Stimulated activated effector memory CD8-positive, alpha-beta T cell treated with anti-CD3 and anti-CD28 coated beads, Interleukin-12 subunit alpha, Interleukin-12 subunit beta, amount 100 ng/mL, for 72 hours (primary cell): Measurements from ENCODE around the gene SYNE4.

ENCODE experiments used
- ATAC-seq: fragments of 150-1000 bp; cut with Tn5 transposase; 2 replicates; pipeline ENCODE4 v1.10.0; 2021
- DNase-seq, 2 donors: peaks; one replicate each; pipeline ENCODE4 v3.0.0; 2021 to 2022; ENCODE audit warnings: low spot score in 2 of 2
- H3K27ac Mint-ChIP-seq: one replicate; pipeline ENCODE4 v1.8.0; 2022; ENCODE audit warnings: mild to moderate bottlenecking, mixed read lengths
- H3K36me3 Mint-ChIP-seq: one replicate; pipeline ENCODE4 v1.8.0; 2022; ENCODE audit warnings: mild to moderate bottlenecking, mixed read lengths
- H3K4me1 Mint-ChIP-seq: one replicate; pipeline ENCODE4 v1.8.0; 2022; ENCODE audit warnings: mixed read lengths
- H3K4me3 Mint-ChIP-seq: one replicate; pipeline ENCODE4 v1.8.0; 2022; ENCODE audit warnings: mild to moderate bottlenecking, mixed read lengths
- H3K9me3 Mint-ChIP-seq: one replicate; pipeline ENCODE4 v1.8.0; 2022; ENCODE audit warnings: mixed read lengths

The SYNE4 gene

DNA sequence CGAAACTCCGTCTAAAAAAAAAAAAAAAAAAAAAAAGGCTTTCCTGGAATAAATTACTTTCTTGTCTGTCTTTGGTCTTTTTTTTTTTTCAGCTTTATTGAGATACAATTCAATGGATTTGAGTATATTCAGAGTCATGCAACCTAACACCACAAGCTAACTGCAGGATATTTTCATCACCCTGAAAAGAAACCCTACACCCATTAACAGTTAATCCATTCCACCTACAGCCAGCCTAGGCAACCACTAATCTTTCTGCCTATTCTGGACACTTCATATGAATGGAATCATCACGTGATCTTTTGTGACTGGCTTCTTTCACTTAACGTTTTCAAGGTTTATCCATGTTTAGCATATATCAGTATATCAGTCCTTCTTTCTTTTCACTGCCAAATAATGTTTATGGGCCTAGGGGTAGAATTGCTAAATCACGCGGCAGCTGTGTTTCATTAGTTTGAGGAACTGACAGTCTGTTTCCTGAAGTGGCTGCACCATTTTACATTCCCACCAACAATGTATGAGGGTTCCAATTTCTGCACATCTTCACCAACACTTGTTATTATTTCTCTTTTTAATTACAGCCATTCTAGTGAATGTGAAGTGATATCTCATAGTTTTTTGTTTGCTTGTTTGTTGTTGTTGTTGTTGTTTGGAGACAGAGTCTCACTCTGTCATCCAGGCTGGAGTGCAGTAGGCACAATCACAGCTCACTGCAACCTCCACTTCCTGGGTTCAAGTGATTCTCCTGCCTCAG, 52.6 kb downstream of the SYNE4 start:
- ATAC-seq, result no peak

More for the DNA sequence above, 52.6 kb downstream of the SYNE4 start:
- no peaks in the 10 kb centered on the region for H3K9me3 Mint-ChIP-seq
- peak overlapping the region; percentile 34 for H3K27ac Mint-ChIP-seq
- H3K36me3 Mint-ChIP-seq, result no peaks in the 10 kb centered on the region
- H3K4me1 Mint-ChIP-seq, result peaks cover 60% of the 10 kb centered on the region
- H3K4me3 Mint-ChIP-seq, result no peak overlapping the region
- DNase-seq, result no peak
